NCI-H748 (cell line): ENCODE measurements around the gene WDR86.
A peak's percentile ranks its signal among the peaks of the same experiment; 100 is the strongest.

ENCODE experiments used
- DNase-seq: peaks from one replicate; lab custom pipeline; 2025; ENCODE audit not compliant: unreplicated experiment; lab: John Stamatoyannopoulos, UW

The WDR86 gene

GRCh38 chr7:151427705-151428377, 18.0 kb upstream of the WDR86 start:
- DNase-seq = no peak

GRCh38 chr7:151426904-151427704, 17.3 kb upstream of the WDR86 start:
- DNase-seq = no peak

GRCh38 chr7:151426441-151426903, 16.6 kb upstream of the WDR86 start:
- DNase-seq = no peak

- DNase-seq = no peak
Measured at GRCh38 chr7:151425670-151426440, 16.0 kb upstream of the WDR86 start.

GRCh38 chr7:151424799-151425198, 15.0 kb upstream of the WDR86 start:
- DNase-seq = no peak

- DNase-seq = no peak
Measured at GRCh38 chr7:151423936-151424335, 14.1 kb upstream of the WDR86 start.

- DNase-seq = no peak
Measured at GRCh38 chr7:151423226-151423625, 13.4 kb upstream of the WDR86 start.

GRCh38 chr7:151422212-151422611, 12.4 kb upstream of the WDR86 start:
- no peak for DNase-seq

- no peak for DNase-seq
Measured at GRCh38 chr7:151420144-151420543, 10.3 kb upstream of the WDR86 start.

GRCh38 chr7:151416941-151417315, 7.1 kb upstream of the WDR86 start:
- DNase-seq = no peak

- no peak for DNase-seq
Measured at GRCh38 chr7:151416112-151416940, 6.5 kb upstream of the WDR86 start.

GRCh38 chr7:151415375-151416105, 5.7 kb upstream of the WDR86 start:
- peak; percentile 61 for DNase-seq

GRCh38 chr7:151413241-151413640, 3.4 kb upstream of the WDR86 start:
- no peak for DNase-seq

- DNase-seq = no peak
Measured at GRCh38 chr7:151412318-151412717, 2.5 kb upstream of the WDR86 start.

GRCh38 chr7:151411551-151411950, 1.7 kb upstream of the WDR86 start:
- peak; percentile 7 for DNase-seq

- peak; percentile 25 for DNase-seq
Measured at GRCh38 chr7:151410405-151411390, 860 bp upstream of the WDR86 start.

GRCh38 chr7:151408839-151409666, 785 bp downstream of the WDR86 start:
- peak; percentile 35 for DNase-seq

GRCh38 chr7:151408498-151408838, 1.4 kb downstream of the WDR86 start:
- no peak for DNase-seq
